ENCODE measurements around the gene DYNLT5. TPM values are rescaled to one million over a fixed set of nuclear protein-coding genes. Genes with fewer than 3 reads are reported as not detected.

DYNLT5 gene
- total and polyA plus RNA-seq, 2 donors (not counting 1 experiment from before 2014, with no cell fraction given) = not detected

- Histone ChIP-seq H3K27me3 (replicated peaks in 1 of 4; ENCODE audit: control extremely low read depth in 1 of 4, control insufficient read depth in 3 of 4, insufficient read depth in 4 of 4, low read length in 3 of 4) (peaks cover 0 to 2% (median 0%) of the 10 kb centered on the region in 4 experiments), H4K20me1 (ENCODE audit: control insufficient read depth, insufficient read depth, low read length, poor library complexity, severe bottlenecking) (no peaks in the 10 kb centered on the region), H3K9me3 (ENCODE audit: control extremely low read depth in 1 of 3, control insufficient read depth in 2 of 3, insufficient read depth in 1 of 3, low read length in 2 of 3) (peaks cover 0 to 3% (median 0%) of the 10 kb centered on the region in 3 donors), H3K36me3 (replicated peaks in 1 of 2; ENCODE audit: control extremely low read depth in 1 of 2, control insufficient read depth in 1 of 2, extremely low read depth in 1 of 2, insufficient read depth in 2 of 2, low read length in 1 of 2) (no peaks in the 10 kb centered on the region), H3K27ac (ENCODE audit: low read length in 2 of 2) (no peak overlapping the region), H3K4me2 (replicated peaks; ENCODE audit: low read depth, low read length, poor library complexity, severe bottlenecking) (no peak overlapping the region), H3K9ac (ENCODE audit: low read length) (no peak overlapping the region), H3K79me2 (ENCODE audit: control insufficient read depth, insufficient read depth, low read length) (no peaks in the 10 kb centered on the region), H3K4me1 (ENCODE audit: control insufficient read depth in 2 of 2, insufficient read depth in 2 of 2, low read length in 2 of 2) (peaks cover 4 to 6% of the 10 kb centered on the region in 2 donors), H3K4me3 (ENCODE audit: control extremely low read depth in 1 of 5, extremely low read depth in 1 of 5, insufficient read depth in 1 of 5, low read depth in 2 of 5, low read length in 4 of 5) (no peak overlapping the region), H2AFZ (ENCODE audit: insufficient read depth, low read depth, low read length, poor library complexity, severe bottlenecking) (peak overlapping the region; percentile 52)
- Mint-ChIP-seq H3K4me3 (no peak overlapping the region), H3K9me3 (ENCODE audit: insufficient read depth) (no peaks in the 10 kb centered on the region), H3K27me3 (peaks cover 5% of the 10 kb centered on the region), H3K4me1 (peaks cover 7% of the 10 kb centered on the region), H3K27ac (no peak overlapping the region)
- intact Hi-C loops (cut with micrococcal nuclease) = no loop called here
- DNase-seq (no peak), ATAC-seq (ENCODE audit: low read depth) (no peak)
- WGBS (ENCODE audit: insufficient coverage) = 34% methylated on average over 7 of the region's 9 CpGs
- ChIA-PET POLR2A (no interaction called here), CTCF (interaction anchor here (0.6 to 2.8 kb wide), 3 partner anchors 11 to 25 kb away, joined by 3 to 11 read pairs (median 4); no protein-coding TSS in a partner anchor)
- TF ChIP-seq CTCF (IDR thresholded peaks at IDR 0.05) = no peak
- TF ChIP-seq EZH2 (IDR thresholded peaks at IDR 0.05; ENCODE audit: borderline replicate concordance, insufficient read depth, low read depth, low read length, poor library complexity, severe bottlenecking) = no peak
These were observed 12.7 kb upstream of the DYNLT5 start for GRCh38 chr1:66739401-66740157.

- no peak overlapping the region for H3K4me2 ChIP-seq (replicated peaks; ENCODE audit: low read depth, low read length, poor library complexity, severe bottlenecking)
- H3K9ac ChIP-seq (ENCODE audit: low read length) = no peak overlapping the region
- H3K27ac ChIP-seq (ENCODE audit: low read length in 2 of 2) = no peak overlapping the region
- Mint-ChIP-seq H3K27ac (no peak overlapping the region), H3K4me3 (no peak overlapping the region), H3K27me3 (peaks cover 26% of the 10 kb centered on the region), H3K9me3 (ENCODE audit: insufficient read depth) (no peaks in the 10 kb centered on the region), H3K4me1 (no peaks in the 10 kb centered on the region)
- ChIA-PET CTCF (interaction anchor here (1.1 to 1.8 kb wide), 2 partner anchors 20 kb away, joined by 4 to 11 read pairs; no protein-coding TSS in a partner anchor), POLR2A (no interaction called here)
- no peaks in the 10 kb centered on the region for H3K79me2 ChIP-seq (ENCODE audit: control insufficient read depth, insufficient read depth, low read length)
- TF ChIP-seq EZH2 (IDR thresholded peaks at IDR 0.05; ENCODE audit: borderline replicate concordance, insufficient read depth, low read depth, low read length, poor library complexity, severe bottlenecking) = no peak
- TF ChIP-seq CTCF (IDR thresholded peaks at IDR 0.05) = no peak
- H3K9me3 ChIP-seq (ENCODE audit: control extremely low read depth in 1 of 3, control insufficient read depth in 2 of 3, insufficient read depth in 1 of 3, low read length in 2 of 3) = no peaks in the 10 kb centered on the region
- intact Hi-C loops (cut with micrococcal nuclease) = no loop called here
- no peaks in the 10 kb centered on the region for H3K36me3 ChIP-seq (replicated peaks in 1 of 2; ENCODE audit: control extremely low read depth in 1 of 2, control insufficient read depth in 1 of 2, extremely low read depth in 1 of 2, insufficient read depth in 2 of 2, low read length in 1 of 2)
- no peak for ATAC-seq (ENCODE audit: low read depth)
- H3K4me1 ChIP-seq (ENCODE audit: control insufficient read depth in 2 of 2, insufficient read depth in 2 of 2, low read length in 2 of 2) = no peaks in the 10 kb centered on the region
- WGBS (ENCODE audit: insufficient coverage) = no CpG with 5 or more reads among the region's 2 CpGs
- no peak overlapping the region for H2AFZ ChIP-seq (ENCODE audit: insufficient read depth, low read depth, low read length, poor library complexity, severe bottlenecking)
- peaks cover 0 to 4% (median 0%) of the 10 kb centered on the region in 4 experiments for H3K27me3 ChIP-seq (replicated peaks in 1 of 4; ENCODE audit: control extremely low read depth in 1 of 4, control insufficient read depth in 3 of 4, insufficient read depth in 4 of 4, low read length in 3 of 4)
- no peaks in the 10 kb centered on the region for H4K20me1 ChIP-seq (ENCODE audit: control insufficient read depth, insufficient read depth, low read length, poor library complexity, severe bottlenecking)
- H3K4me3 ChIP-seq (ENCODE audit: control extremely low read depth in 1 of 5, extremely low read depth in 1 of 5, insufficient read depth in 1 of 5, low read depth in 2 of 5, low read length in 4 of 5) = no peak overlapping the region
- DNase-seq = no peak
These were observed 6.8 kb upstream of the DYNLT5 start for GRCh38 chr1:66745451-66745850.

All from B cell (primary cell).